Mesenchymal stem cell (in vitro differentiated cells and primary cell): ENCODE data around the gene STXBP4.

ENCODE experiments used
- DNase-seq: peaks from one replicate; pipeline ENCODE4 v3.0.0-alpha.2; 2013
- H2AFZ ChIP-seq: one replicate; pipeline ENCODE4 v1.6.1; 2013; ENCODE audit warnings: low read depth, mild to moderate bottlenecking, control low read depth, inconsistent platforms, low read length, moderate library complexity
- H2AK5ac ChIP-seq: 2 replicates; pipeline ENCODE4 v1.6.1; 2013; ENCODE audit warnings: low read length, moderate library complexity, mild to moderate bottlenecking, inconsistent platforms; ENCODE audit not compliant: severe bottlenecking
- H2BK120ac ChIP-seq: one replicate; pipeline ENCODE4 v1.6.1; 2013; ENCODE audit warnings: low read depth, mild to moderate bottlenecking, inconsistent platforms, low read length, moderate library complexity
- H2BK12ac ChIP-seq, 2 experiments: one replicate each; pipeline ENCODE4 v1.6.1; 2013; ENCODE audit warnings: inconsistent platforms in 2 of 2, low read length in 2 of 2, mild to moderate bottlenecking in 2 of 2, moderate library complexity in 2 of 2, control low read depth in 1 of 2
- H2BK15ac ChIP-seq: one replicate; pipeline ENCODE4 v1.6.1; 2013; ENCODE audit warnings: mild to moderate bottlenecking, low read depth, inconsistent platforms; ENCODE audit not compliant: poor library complexity, severe bottlenecking
- H2BK5ac ChIP-seq: 2 replicates; pipeline ENCODE4 v1.6.1; 2013; ENCODE audit warnings: low read depth, mild to moderate bottlenecking, low read length, control low read depth, inconsistent platforms; ENCODE audit not compliant: poor library complexity, severe bottlenecking
- H3K14ac ChIP-seq, 2 experiments: one replicate each; pipeline ENCODE4 v1.6.1; 2013; ENCODE audit warnings: inconsistent platforms in 2 of 2, low read length in 2 of 2, control low read depth in 1 of 2, mild to moderate bottlenecking in 1 of 2, moderate library complexity in 1 of 2
- H3K18ac ChIP-seq, 2 experiments: one replicate each; pipeline ENCODE4 v1.6.1; 2013; ENCODE audit warnings: inconsistent platforms in 2 of 2, low read length in 2 of 2, control low read depth in 1 of 2, low read depth in 1 of 2, mild to moderate bottlenecking in 1 of 2
- H3K23ac ChIP-seq, 2 experiments: one replicate each; pipeline ENCODE4 v1.6.1; 2013; ENCODE audit warnings: inconsistent platforms in 2 of 2, low read length in 2 of 2, mild to moderate bottlenecking in 2 of 2, moderate library complexity in 2 of 2, control low read depth in 1 of 2
- H3K27ac ChIP-seq: 2 replicates; pipeline ENCODE4 v1.5.1; 2013; ENCODE audit warnings: mild to moderate bottlenecking, moderate library complexity, low read length, control low read depth, inconsistent platforms; ENCODE audit not compliant: poor library complexity, severe bottlenecking
- H3K27me3 ChIP-seq, 2 experiments: 2 replicates each; pipeline versions ENCODE4 v1.6.1 to v1.7.0; 2013; ENCODE audit warnings: low read length in 2 of 2, mild to moderate bottlenecking in 2 of 2, moderate library complexity in 2 of 2, control low read depth in 1 of 2, inconsistent platforms in 1 of 2; ENCODE audit not compliant: control insufficient read depth in 1 of 2, insufficient read depth in 1 of 2
- H3K36me3 ChIP-seq, 2 experiments: 2 replicates each; pipeline versions ENCODE4 v1.6.1 to v1.7.0; 2013; ENCODE audit warnings: low read length in 2 of 2, control low read depth in 1 of 2, inconsistent platforms in 1 of 2, low read depth in 1 of 2, mild to moderate bottlenecking in 1 of 2; ENCODE audit not compliant: insufficient read depth in 2 of 2, control insufficient read depth in 1 of 2
- H3K4ac ChIP-seq, 2 experiments: one replicate each; pipeline ENCODE4 v1.6.1; 2013; ENCODE audit warnings: inconsistent platforms in 2 of 2, low read length in 2 of 2, mild to moderate bottlenecking in 2 of 2, moderate library complexity in 2 of 2, control low read depth in 1 of 2, low read depth in 1 of 2
- H3K4me1 ChIP-seq: 2 replicates; pipeline ENCODE4 v1.6.1; 2013; ENCODE audit warnings: low read depth, low read length, control low read depth; ENCODE audit not compliant: control insufficient read depth, insufficient read depth
- H3K4me2 ChIP-seq: 2 replicates; pipeline ENCODE4 v1.6.1; 2013; ENCODE audit warnings: low read length, mild to moderate bottlenecking, inconsistent platforms; ENCODE audit not compliant: poor library complexity, severe bottlenecking
- H3K4me3 ChIP-seq, 2 experiments: 2 replicates each; pipeline versions ENCODE4 v1.5.1 to v1.7.0; 2013; ENCODE audit warnings: low read length in 2 of 2, mild to moderate bottlenecking in 2 of 2, control low read depth in 1 of 2, low read depth in 1 of 2; ENCODE audit not compliant: insufficient read depth in 1 of 2
- H3K79me1 ChIP-seq: replicated peaks from 2 replicates; pipeline ENCODE4 v1.6.1; 2013; ENCODE audit warnings: mild to moderate bottlenecking, control low read depth, low read length, inconsistent platforms; ENCODE audit not compliant: poor library complexity, severe bottlenecking
- H3K9ac ChIP-seq: 2 replicates; pipeline ENCODE4 v1.7.0; 2013; ENCODE audit warnings: mild to moderate bottlenecking, low read length, moderate library complexity
- H3K9me3 ChIP-seq: 2 replicates; pipeline ENCODE4 v1.7.0; 2013; ENCODE audit warnings: mild to moderate bottlenecking, low read length; ENCODE audit not compliant: control insufficient read depth
- H4K8ac ChIP-seq: one replicate; pipeline ENCODE4 v1.6.1; 2013; ENCODE audit warnings: inconsistent platforms, mild to moderate bottlenecking, low read length, moderate library complexity
- H4K91ac ChIP-seq: one replicate; pipeline ENCODE4 v1.6.1; 2013; ENCODE audit warnings: mild to moderate bottlenecking, low read length, inconsistent platforms
- whole genome bisulfite sequencing: methylation state at CpG from one replicate; pipeline ENCODE4 v1.1.7; 2013; ENCODE audit warnings: mixed read lengths; 5-methylcytosine and 5-hydroxymethylcytosine counted together

Gene STXBP4

GRCh38 chr17:55116440-55116914 lies 147.9 kb downstream of the STXBP4 start:
- H2BK5ac ChIP-seq: no peak overlapping the region
- no peaks in the 10 kb centered on the region for H3K4me1 ChIP-seq
- no peak overlapping the region for H3K4ac ChIP-seq
- H3K36me3 ChIP-seq: no peaks in the 10 kb centered on the region
- no peak overlapping the region for H2BK12ac ChIP-seq
- no peaks in the 10 kb centered on the region for H3K79me1 ChIP-seq
- H3K9me3 ChIP-seq: no peaks in the 10 kb centered on the region
- no peak overlapping the region for H3K9ac ChIP-seq
- H3K14ac ChIP-seq: no peak overlapping the region
- H3K23ac ChIP-seq: no peak overlapping the region
- 100% methylated on average over 1 of the region's 2 CpGs for WGBS
- H3K18ac ChIP-seq: no peak overlapping the region
- H2BK15ac ChIP-seq: no peak overlapping the region
- H3K4me3 ChIP-seq: no peak overlapping the region
- no peak overlapping the region for H3K4me2 ChIP-seq
- no peaks in the 10 kb centered on the region for H3K27me3 ChIP-seq
- no peak overlapping the region for H4K91ac ChIP-seq
- no peak overlapping the region for H3K27ac ChIP-seq
- no peak overlapping the region for H2AK5ac ChIP-seq
- H2AFZ ChIP-seq: no peak overlapping the region
- H2BK120ac ChIP-seq: no peak overlapping the region
- H4K8ac ChIP-seq: no peak overlapping the region
- no peak for DNase-seq

GRCh38 chr17:55117164-55117563 lies 148.6 kb downstream of the STXBP4 start:
- no peaks in the 10 kb centered on the region for H3K4me1 ChIP-seq
- no peak overlapping the region for H3K23ac ChIP-seq
- H3K4me3 ChIP-seq: no peak overlapping the region
- H2BK15ac ChIP-seq: no peak overlapping the region
- H3K4ac ChIP-seq: no peak overlapping the region
- H2AFZ ChIP-seq: no peak overlapping the region
- WGBS: 100% methylated on average over 2 of the region's 3 CpGs
- no peak overlapping the region for H2BK5ac ChIP-seq
- no peaks in the 10 kb centered on the region for H3K79me1 ChIP-seq
- no peak overlapping the region for H3K27ac ChIP-seq
- no peak for DNase-seq
- no peaks in the 10 kb centered on the region for H3K9me3 ChIP-seq
- no peaks in the 10 kb centered on the region for H3K36me3 ChIP-seq
- no peak overlapping the region for H3K4me2 ChIP-seq
- no peak overlapping the region for H2BK12ac ChIP-seq
- H3K27me3 ChIP-seq: no peaks in the 10 kb centered on the region
- H4K8ac ChIP-seq: no peak overlapping the region
- no peak overlapping the region for H3K18ac ChIP-seq
- no peak overlapping the region for H4K91ac ChIP-seq
- no peak overlapping the region for H3K14ac ChIP-seq
- no peak overlapping the region for H2BK120ac ChIP-seq
- H2AK5ac ChIP-seq: no peak overlapping the region
- no peak overlapping the region for H3K9ac ChIP-seq

- H3K18ac ChIP-seq: no peak overlapping the region
Measured at GRCh38 chr17:55120651-55121050, 152.1 kb downstream of the STXBP4 start.

GRCh38 chr17:55121268-55121667 lies 152.7 kb downstream of the STXBP4 start:
- no peak overlapping the region for H2AK5ac ChIP-seq
- no peak overlapping the region for H3K4ac ChIP-seq
- no peak overlapping the region for H3K23ac ChIP-seq
- no peak overlapping the region for H3K27ac ChIP-seq
- no peak overlapping the region for H3K18ac ChIP-seq
- H2BK12ac ChIP-seq: no peak overlapping the region
- H3K9ac ChIP-seq: no peak overlapping the region
- H2BK15ac ChIP-seq: no peak overlapping the region
- peaks cover 2% of the 10 kb centered on the region for H3K4me1 ChIP-seq
- H3K4me3 ChIP-seq: no peak overlapping the region
- no peak overlapping the region for H3K14ac ChIP-seq
- H3K9me3 ChIP-seq: no peaks in the 10 kb centered on the region
- no peaks in the 10 kb centered on the region for H3K36me3 ChIP-seq
- H2BK120ac ChIP-seq: no peak overlapping the region
- no peaks in the 10 kb centered on the region for H3K27me3 ChIP-seq
- no peaks in the 10 kb centered on the region for H3K79me1 ChIP-seq
- DNase-seq: no peak
- no peak overlapping the region for H4K8ac ChIP-seq
- no peak overlapping the region for H3K4me2 ChIP-seq
- H2BK5ac ChIP-seq: no peak overlapping the region
- no peak overlapping the region for H2AFZ ChIP-seq
- no peak overlapping the region for H4K91ac ChIP-seq

More at GRCh38 chr17:55120651-55121050, 152.1 kb downstream of the STXBP4 start:
- H3K4me2 ChIP-seq: no peak overlapping the region
- peak; percentile 6 for DNase-seq
- H2BK12ac ChIP-seq: no peak overlapping the region
- H4K8ac ChIP-seq: no peak overlapping the region
- H2BK120ac ChIP-seq: no peak overlapping the region
- H3K4me1 ChIP-seq: peaks cover 2% of the 10 kb centered on the region
- no peak overlapping the region for H2BK15ac ChIP-seq
- H3K9me3 ChIP-seq: no peaks in the 10 kb centered on the region
- no peak overlapping the region for H3K14ac ChIP-seq
- no peak overlapping the region for H3K9ac ChIP-seq
- no peak overlapping the region for H4K91ac ChIP-seq
- H2AK5ac ChIP-seq: no peak overlapping the region
- no peak overlapping the region for H3K23ac ChIP-seq
- H3K27ac ChIP-seq: no peak overlapping the region
- no peak overlapping the region for H3K4ac ChIP-seq
- H3K36me3 ChIP-seq: no peaks in the 10 kb centered on the region
- no peaks in the 10 kb centered on the region for H3K27me3 ChIP-seq
- no peak overlapping the region for H2AFZ ChIP-seq
- H3K4me3 ChIP-seq: no peak overlapping the region
- no peaks in the 10 kb centered on the region for H3K79me1 ChIP-seq
- H2BK5ac ChIP-seq: no peak overlapping the region
